ENCODE results near the gene LINS1. TPM values are rescaled to one million over a fixed set of nuclear protein-coding genes. Genes with fewer than 3 reads are reported as not detected.

LINS1 gene
- total RNA-seq, 6 experiments from 2014 or later = 7.2 to 11.9 (median 7.4) TPM

GRCh38 chr15:100642950-100643338 is 41.0 kb upstream of the LINS1 start:
- Mint-ChIP-seq H3K9me3 (no peaks in the 10 kb centered on the region), H3K27ac (no peak overlapping the region)

GRCh38 chr15:100642213-100642949 is 40.4 kb upstream of the LINS1 start:
- no peaks in the 10 kb centered on the region for H3K9me3 Mint-ChIP-seq
- no peak overlapping the region for H3K27ac Mint-ChIP-seq
- TF ChIP-seq CTCF (IDR thresholded peaks at IDR 0.05) = no peak
- no peaks in the 10 kb centered on the region for H3K4me1 Mint-ChIP-seq (ENCODE audit: low read depth)
- H3K36me3 Mint-ChIP-seq (ENCODE audit: low read depth) = no peaks in the 10 kb centered on the region
- no peak for DNase-seq
- no peak overlapping the region for H3K4me3 Mint-ChIP-seq
- peaks cover 2% of the 10 kb centered on the region; the same call in 1 of the 2 replicates for H3K27me3 Mint-ChIP-seq (ENCODE audit: insufficient read depth)

More at GRCh38 chr15:100642950-100643338, 41.0 kb upstream of the LINS1 start:
- Mint-ChIP-seq H3K4me3 (no peak overlapping the region), H3K27me3 (ENCODE audit: insufficient read depth) (peaks cover 2% of the 10 kb centered on the region; the same call in 1 of the 2 replicates), H3K36me3 (ENCODE audit: low read depth) (no peaks in the 10 kb centered on the region), H3K4me1 (ENCODE audit: low read depth) (no peaks in the 10 kb centered on the region)
- TF ChIP-seq CTCF (IDR thresholded peaks at IDR 0.05) = no peak
- no peak for DNase-seq

- Mint-ChIP-seq H3K4me3 (no peak overlapping the region), H3K4me1 (ENCODE audit: low read depth) (peaks cover 4% of the 10 kb centered on the region; the same call in 1 of the 2 replicates), H3K36me3 (ENCODE audit: low read depth) (no peaks in the 10 kb centered on the region), H3K9me3 (no peaks in the 10 kb centered on the region), H3K27me3 (ENCODE audit: insufficient read depth) (peaks cover 2% of the 10 kb centered on the region; the same call in 1 of the 2 replicates), H3K27ac (no peak overlapping the region)
- no peak for DNase-seq
- no peak for TF ChIP-seq CTCF (IDR thresholded peaks at IDR 0.05)
Observed at GRCh38 chr15:100638177-100638730, 36.3 kb upstream of the LINS1 start.

GRCh38 chr15:100635406-100636071 is 33.6 kb upstream of the LINS1 start:
- Mint-ChIP-seq H3K4me3 (no peak overlapping the region), H3K9me3 (no peaks in the 10 kb centered on the region), H3K4me1 (ENCODE audit: low read depth) (peaks cover 4% of the 10 kb centered on the region; the same call in 1 of the 2 replicates), H3K27ac (no peak overlapping the region), H3K36me3 (ENCODE audit: low read depth) (peaks cover 4% of the 10 kb centered on the region; the same call in 1 of the 2 replicates), H3K27me3 (ENCODE audit: insufficient read depth) (peaks cover 1% of the 10 kb centered on the region; the same call in 1 of the 2 replicates)
- no peak for TF ChIP-seq CTCF (IDR thresholded peaks at IDR 0.05)
- DNase-seq = no peak

- H3K27ac Mint-ChIP-seq = no peak overlapping the region
- peaks cover 17% of the 10 kb centered on the region for H3K4me1 Mint-ChIP-seq (ENCODE audit: low read depth)
- H3K4me3 Mint-ChIP-seq = no peak overlapping the region
- H3K27me3 Mint-ChIP-seq (ENCODE audit: insufficient read depth) = no peaks in the 10 kb centered on the region
- no peaks in the 10 kb centered on the region for H3K9me3 Mint-ChIP-seq
- H3K36me3 Mint-ChIP-seq (ENCODE audit: low read depth) = peaks cover 17% of the 10 kb centered on the region
- TF ChIP-seq CTCF (IDR thresholded peaks at IDR 0.05) = no peak
- DNase-seq = no peak
Observed at GRCh38 chr15:100633763-100634075, 31.7 kb upstream of the LINS1 start.
